ENCODE measurements around the gene PPP2R2B. TPM values are rescaled to one million over a fixed set of nuclear protein-coding genes. Genes with fewer than 3 reads are reported as not detected.
A peak's percentile ranks its signal among the peaks of the same experiment; 100 is the strongest.

Gene PPP2R2B
- total RNA-seq, 1 experiment from 2014 or later: not detected

DNA sequence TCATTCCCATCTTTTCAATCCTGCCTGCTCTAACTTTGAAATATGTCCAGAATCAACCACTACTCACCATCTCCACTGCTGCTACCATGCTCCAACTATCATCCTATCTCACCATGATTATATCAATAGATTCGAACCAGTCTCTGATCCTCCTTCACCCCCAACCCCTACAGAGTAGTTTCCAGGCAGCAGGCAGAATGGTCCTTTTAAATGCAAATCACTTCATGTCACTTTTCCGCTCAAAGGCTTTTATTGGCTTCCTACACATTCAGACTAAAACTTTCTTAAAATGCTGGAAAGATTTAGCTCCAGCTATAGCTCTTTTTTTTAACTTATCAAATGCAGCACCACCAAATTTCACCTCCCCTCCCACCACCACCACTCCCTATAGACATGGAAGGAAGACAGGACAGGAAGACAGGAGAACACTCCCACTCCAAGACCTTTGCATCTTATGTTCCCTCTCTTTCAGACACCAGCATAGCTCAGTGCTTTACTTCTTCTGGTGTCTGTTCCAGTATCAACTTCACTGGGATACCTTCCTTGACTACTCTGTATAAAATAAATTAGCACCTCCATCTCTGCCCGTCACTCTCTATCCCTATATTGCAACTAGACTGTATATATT, 9.9 kb upstream of the PPP2R2B start:
- DNase-seq (ENCODE audit: low read depth): no peak

DNA sequence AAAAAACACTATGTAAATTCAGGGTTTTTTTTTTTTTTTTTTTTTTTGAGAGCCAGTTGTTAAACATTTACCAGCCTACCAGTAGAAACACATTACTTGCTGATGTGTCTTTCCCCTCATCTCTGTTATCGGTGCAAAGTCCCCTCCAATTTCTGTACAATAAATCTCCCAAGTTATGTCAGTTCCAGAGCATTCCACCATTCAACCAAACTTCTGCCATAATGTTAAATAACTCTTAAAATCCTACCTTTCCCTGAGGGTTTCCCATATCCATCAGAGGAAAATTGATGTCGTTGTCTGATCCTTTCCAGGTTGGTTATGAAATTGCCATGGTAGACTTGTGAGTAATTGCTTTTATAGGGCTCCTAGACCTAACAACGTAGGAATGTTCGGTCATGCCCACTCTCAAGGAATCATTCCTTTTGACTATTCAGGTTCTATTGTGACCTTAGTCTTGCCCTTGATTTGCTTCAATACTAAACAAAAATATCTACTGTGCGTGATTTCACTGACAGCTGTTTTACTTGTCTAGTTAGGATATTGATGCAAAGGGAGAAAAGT, 5.6 kb upstream of the PPP2R2B start:
- no peak for DNase-seq (ENCODE audit: low read depth)

DNA sequence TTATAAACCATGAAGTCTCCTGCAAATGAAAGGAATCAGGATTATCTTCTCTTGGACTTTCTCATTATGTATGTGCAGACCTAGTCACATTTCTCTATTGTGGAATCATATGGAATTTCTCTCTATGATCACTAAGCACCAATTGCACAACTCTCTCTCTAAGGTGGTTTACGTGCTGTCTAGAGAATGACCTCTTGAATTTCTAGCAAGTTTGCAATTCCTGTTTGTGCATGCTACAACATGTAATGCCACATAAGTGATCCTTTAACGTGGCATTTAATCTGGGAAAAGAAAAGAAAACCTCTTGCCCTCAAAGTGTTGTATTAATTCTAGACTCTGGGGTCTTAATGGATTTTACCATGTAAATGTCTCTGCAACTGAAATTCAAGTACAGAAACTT, 5.0 kb upstream of the PPP2R2B start:
- DNase-seq (ENCODE audit: low read depth): no peak

DNA sequence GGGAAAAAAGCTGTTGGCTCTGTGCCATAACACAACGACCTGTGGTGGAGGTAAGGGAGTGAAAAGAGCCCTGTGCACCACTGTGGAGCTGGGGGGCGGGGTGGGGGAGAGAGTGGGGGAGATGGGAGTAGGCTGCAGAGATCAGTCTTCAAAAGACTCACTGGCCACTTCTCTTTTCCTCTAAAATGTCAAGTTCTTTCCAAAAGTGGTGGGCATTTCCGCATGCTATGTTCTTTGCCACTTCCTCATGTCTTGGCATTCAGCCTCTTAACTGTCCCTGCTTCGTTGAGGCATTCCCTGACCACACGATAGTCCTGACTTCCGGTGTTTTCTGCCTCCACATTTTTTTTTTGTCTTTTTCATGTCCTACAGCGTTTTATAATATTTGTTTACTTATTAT, 2.4 kb upstream of the PPP2R2B start:
- no peak for DNase-seq (ENCODE audit: low read depth)

DNA sequence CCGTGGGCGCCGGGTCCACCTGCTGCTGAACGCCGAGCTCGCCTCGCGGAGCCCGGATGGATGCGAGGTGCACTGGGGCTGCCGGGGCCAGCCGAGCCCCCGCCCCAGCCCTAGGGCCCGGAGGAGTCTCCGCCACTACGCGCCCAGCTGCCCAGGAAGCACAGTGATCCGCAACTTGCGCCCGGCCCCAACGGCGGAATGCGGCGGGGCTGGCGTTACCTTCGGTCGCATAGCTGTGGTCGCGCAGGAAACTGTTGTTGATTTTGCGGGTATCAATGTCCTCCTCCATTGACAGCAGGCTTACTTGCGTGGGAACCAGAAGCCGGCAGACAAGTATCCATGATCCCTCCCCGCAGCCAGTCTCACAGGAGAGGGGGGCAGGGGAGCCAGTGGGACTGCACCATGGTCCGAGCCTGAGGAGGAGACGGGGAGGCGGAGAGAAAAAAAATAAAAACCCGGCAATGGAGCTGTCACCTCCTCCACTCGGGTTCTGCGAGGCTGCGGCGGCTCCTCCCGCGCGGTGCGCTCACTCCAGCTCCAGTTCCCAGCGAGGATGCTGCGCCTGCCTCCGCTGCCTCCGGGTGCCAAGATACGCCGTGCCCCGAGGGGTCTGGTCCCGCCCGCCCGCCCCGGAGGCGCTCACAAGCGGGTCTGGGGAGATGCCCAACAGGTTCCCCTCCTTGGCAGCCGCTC, 628 bp downstream of the PPP2R2B start:
- DNase-seq (ENCODE audit: low read depth): no peak

DNA sequence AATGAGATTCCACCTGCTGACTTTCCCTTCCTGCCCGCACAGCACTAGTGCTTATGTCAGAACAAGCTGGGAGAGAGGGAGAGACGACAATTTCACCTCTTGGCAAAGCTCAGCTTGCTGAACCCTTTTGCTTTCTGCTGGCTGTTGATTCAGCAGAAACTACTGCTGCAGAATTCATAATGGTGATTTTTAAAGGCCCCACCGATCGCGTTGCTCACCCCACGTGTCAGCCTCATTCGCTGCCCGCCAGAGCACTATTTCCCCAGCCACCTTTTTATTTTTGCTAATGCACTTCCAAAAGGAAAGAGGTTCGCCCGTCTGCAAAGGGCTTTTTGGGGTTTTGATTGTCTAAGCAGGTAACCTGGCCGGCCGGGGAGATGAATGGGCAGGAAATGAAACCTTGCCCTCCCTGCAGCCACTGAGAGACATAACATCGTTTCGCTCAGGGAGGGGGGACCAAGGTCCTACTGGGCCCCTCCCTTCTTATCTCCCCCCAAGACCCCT, 1.3 kb downstream of the PPP2R2B start:
- no peak for DNase-seq (ENCODE audit: low read depth)

DNA sequence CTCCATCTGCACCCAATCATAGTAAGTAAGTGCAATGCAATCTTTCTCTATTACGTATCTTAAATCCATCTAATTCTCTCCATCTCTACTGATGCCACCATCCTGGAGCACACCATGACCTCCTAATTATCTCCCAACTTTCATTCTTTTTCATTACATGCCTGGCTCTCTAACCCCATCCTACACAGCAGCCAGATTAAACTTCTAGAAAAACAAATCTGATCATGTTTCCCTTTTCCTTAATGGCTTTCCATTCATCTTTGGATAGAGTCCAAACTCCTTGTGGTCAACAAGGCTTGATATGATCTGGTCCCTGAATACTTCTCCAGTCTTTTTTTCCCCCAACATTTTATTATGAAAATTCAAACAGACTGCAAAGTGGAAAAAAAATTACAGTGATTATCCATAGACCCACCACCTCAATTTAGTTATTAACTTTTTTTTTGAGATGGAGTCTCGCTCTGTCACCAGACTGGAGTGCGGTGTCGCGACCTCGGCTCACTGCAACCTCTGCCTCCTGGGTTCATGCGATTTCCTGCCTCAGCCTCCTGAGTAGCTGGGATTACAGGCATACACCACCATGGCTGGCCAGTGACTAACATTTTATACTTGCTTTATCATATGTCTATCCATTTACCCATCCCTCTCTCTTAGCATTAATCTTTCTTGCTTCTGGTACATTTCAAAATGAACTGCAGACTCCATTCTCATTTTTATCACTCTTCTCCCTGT, 5.2 kb downstream of the PPP2R2B start:
- no peak for DNase-seq (ENCODE audit: low read depth)

DNA sequence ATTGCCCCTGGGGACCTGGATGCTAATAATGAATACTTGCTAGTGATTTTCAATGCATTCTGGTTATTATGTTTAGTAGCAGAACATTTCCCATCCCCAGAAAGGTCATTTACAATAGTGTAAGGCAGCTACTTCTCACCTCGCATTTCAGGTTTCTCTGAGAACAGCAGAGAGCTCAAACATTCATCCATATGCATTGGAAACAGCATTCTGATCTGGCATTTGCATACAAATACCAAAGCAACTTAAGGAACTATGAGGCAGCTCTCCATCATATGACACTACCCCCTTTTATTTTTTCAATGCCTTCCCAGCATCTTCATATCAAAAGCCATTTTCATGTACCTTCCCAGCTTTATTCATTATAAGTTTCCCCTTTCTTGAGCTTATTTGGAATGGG, 6.4 kb downstream of the PPP2R2B start:
- no peak for DNase-seq (ENCODE audit: low read depth)

DNA sequence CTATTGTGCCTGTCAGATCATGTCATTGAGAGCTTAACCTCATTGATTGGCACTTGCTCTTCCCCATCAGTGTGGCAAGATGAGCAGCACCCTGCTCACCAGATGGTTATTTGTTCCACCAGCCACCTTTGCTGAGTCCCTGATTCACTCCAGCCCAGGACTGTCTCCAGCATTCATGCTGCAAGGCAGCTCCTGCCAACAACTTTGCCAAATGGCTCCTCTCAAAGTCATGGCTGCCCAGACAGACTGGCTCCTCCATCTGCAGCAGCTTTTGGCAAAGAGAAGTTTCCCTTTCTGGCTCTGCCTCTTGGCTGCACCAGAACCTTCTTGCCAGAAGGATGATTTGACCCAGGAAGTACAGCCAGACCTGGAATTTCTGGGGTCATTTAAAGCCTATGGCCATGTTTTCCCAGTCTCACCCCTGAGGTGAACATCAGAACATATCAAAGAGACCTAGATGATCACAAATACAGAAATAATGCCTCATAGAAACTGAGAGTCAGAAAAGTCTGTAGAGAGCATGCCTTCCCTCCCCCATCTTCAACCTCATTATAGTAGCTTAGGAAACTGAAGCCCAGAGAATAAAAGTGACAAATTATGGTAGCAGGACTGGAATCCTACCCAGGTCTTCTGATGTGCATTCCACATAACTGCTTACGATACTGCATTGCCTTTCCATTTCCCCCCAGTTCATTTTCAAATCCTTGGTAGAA, 10.4 kb downstream of the PPP2R2B start:
- no peak for DNase-seq (ENCODE audit: low read depth)

DNA sequence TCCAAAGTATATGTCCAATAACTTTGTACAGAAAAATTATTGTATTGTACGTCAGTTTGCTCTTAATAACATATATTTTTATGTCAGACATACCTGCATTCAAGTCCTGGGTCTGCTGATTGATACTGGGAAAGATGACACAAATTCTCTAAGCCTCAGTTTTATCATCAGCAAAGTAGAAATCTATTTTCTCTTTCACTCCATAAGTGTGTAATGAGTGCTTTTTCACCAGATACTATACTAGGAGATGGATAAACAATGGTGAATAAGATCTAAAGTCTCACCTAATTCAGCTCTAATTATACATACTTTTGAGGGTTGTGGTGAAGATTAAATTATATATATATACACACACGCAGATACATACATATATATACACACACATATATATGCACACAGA, 12.3 kb downstream of the PPP2R2B start:
- DNase-seq (ENCODE audit: low read depth): no peak

DNA sequence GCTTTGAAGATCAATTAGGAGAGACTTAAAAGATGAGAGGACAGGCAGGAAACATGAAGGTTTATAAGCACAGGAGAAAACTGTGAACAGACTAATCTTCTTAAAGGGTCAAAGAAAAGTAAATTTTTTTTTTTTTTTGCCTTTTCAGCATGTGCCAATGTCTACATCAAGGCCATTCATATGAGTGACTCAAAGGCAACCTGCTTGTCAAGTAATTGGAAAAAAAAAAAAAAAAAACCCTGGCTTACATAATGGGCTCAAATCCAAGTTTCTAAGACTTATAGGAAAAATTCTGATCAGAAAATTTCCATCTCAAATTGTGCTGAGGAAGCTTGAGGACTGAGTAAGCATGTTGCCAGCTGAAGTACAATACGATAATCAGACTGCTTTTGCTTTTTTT, 15.9 kb downstream of the PPP2R2B start:
- no peak for DNase-seq (ENCODE audit: low read depth)

DNA sequence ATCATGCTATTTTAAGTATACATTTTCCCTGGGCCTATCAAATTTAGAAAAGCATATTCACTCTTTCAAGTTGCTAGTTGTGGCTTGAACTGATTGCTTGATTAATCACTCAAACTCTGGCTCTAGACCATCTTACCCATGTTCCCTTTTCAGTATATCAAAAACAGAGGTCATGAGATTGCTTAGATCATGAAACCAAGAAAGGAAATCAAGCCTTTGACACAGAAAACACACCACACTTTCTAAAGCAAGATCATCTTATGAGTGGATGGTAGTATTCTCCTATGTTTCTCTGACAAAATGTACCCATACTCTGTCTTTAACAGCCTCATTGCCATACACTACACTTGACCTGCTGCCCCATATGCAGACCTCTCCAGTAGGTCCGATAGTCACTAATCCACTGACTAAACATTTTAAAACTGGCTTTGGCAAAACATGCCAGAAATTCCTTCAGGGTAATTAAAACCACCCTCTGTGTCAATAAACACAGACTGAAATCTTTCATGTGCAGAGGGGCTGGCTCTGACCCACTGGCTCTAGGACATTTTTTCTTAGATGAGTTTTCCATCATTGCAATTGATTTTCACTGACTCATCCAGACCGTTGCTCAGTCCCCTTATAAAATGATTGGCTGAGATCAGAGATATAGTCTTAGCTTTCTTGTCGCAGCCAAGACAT, 18.2 kb downstream of the PPP2R2B start:
- DNase-seq (ENCODE audit: low read depth): no peak

DNA sequence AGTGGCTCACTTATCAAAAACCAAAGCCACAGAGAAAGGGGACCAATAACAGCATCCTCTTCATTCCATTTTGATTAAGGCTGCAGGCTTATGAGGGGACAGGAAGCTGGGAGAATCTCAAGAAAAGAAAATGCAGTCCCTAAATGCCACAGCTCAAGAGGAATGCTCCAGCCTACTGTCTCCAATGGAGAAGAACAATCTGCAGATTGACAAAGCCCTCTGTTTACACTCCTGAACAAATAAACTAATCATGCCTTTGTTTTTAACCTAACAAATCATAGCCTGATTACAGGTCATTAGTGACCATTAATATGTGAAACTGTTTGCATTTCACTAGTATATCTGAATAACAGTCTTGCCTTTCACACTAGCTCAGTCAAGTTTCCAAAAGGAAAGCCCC, 26.5 kb downstream of the PPP2R2B start:
- DNase-seq (ENCODE audit: low read depth): no peak

DNA sequence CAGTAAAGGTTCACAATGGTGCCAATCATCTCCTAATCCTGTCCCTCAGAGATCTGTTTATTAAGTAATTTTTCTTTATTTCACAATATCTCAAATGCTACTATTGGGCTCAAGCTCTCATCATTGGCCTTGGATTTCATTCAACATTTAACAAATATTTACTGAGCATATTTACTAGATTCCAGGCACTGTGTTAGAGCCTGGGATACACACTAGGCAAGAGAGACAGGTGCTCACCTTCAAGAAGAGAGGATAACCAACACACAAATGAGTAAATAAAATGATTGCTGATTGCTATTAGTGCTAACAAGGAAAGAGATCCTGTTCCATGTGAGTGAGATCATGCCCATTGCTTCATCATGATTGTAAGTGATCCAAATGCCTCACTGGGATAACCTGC, 27.4 kb downstream of the PPP2R2B start:
- no peak for DNase-seq (ENCODE audit: low read depth)

DNA sequence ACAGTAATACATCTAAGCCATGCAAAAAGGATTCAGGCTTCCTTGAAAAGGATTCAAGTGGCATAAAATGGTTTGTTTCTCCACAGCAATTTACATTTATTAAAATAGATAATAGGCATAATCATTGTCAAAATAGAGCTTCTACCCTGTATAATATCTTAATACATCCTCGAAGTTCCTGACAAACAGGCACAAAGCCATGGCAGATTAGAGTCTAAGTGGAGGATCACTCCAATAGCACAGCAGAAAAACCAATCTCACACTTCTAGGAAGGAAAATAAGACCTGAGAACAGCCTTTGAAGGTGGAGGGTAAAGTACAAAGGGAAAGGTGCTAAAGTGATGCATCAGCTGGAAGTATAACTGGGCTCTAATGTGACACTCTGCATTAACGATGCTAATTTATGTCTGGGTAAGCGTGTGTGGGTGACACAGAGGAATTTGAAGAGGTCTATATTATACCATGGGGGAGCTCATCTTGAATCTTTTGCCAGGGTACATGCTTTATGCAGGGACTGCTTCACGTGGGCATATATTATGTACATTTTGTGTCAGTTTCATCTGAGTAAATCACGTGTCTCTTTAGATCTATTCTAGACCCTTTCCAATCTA, 28.8 kb downstream of the PPP2R2B start:
- DNase-seq (ENCODE audit: low read depth): no peak

DNA sequence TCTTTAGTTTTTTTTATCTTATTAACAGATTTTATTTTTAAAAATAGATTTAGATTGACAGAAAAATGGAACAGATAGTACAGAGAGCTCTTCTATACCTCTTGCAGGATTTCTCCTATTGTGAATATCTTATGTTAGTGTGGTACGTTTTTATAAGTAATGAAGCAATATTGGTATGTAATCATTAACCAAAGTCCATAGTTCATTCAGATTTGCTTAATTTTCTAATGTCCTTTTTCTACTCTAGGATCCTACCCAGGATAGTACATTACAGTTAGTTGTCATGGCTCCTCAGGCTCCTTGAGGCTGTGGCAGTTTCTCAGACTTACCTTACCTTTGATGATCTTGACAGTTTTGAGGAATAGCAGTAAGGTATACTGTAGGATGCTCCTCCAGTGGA, 30.4 kb downstream of the PPP2R2B start:
- DNase-seq (ENCODE audit: low read depth): no peak

DNA sequence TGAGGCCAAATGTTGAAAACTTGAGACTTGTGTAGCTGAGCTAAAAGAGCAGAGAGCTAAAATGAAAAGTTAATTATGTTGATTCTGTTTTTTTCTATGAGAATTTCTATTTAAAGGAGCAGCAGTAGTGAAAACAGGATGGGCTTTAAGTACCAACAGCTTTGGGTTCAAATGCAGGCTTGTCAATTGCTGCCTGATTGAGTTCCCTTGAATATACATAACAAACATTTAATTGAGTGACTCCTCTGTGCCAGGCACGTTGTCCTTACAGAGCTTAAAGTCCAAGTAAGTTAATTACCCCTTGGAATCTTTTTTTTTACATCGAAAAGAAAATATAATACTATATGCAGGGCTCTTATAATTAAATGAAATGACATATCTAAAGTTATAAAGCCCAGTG, 38.5 kb downstream of the PPP2R2B start:
- no peak for DNase-seq (ENCODE audit: low read depth)

DNA sequence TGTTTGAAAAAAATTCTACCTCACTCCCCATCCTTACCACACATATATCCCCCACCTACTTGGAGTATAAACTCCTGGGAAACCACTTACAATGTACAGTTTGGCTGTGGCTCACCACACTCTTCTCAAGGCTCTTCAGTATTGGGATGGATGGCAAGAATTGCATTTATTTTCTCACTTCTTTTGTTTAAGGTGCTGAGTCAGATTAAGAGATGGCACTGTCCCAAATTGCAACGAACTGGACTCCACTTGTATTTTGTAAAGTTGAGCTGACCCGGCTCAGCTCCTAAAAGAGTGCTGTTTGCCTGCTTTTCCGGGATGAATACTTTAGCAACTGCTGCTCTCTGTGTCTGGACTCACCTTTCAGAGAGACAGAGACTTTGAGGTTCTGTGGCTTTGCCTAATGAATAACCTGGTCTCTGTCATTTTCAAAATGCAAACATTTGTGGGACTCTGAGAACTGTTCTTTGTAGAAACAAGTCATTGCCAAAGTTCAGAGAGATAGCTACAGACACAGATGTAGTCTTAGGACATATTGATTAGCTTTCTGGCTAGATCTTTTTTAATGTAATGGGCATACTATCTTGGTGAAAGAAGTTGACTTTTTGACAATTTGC, 42.2 kb downstream of the PPP2R2B start:
- DNase-seq (ENCODE audit: low read depth): no peak

DNA sequence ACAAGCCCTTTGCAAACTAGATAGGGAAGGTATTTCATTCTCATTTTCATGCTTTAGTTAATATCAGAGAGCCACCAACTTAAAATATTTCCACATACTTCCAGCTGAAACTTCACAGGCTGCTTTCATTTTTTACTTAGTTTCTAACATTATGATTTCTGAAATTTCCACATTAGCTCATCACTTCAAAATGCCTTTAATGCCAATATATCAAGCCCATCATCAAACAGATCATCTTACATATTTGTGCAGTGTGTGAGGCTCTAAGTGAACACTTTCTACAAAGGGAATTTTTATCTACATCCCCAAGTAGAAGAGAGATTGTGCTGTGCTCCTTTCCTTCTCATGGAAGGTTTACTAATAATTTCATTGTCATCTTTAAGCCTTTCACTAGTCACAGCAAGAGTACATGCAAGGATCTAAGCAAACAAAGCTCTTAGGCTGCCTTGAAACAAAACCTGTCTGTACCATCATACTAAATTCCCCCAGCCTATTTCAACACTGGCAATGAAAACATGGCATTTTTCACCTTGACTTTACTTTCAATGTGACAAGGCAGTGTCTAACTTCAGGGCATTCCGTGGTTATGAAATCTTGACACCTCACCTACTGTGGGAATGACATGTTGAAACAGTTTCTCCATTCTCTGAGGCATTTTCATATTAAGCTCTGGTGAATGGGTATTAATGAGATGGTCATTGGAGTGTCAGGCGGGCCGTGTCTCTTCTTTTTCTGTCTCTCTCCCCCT, 45.4 kb downstream of the PPP2R2B start:
- DNase-seq (ENCODE audit: low read depth): no peak

DNA sequence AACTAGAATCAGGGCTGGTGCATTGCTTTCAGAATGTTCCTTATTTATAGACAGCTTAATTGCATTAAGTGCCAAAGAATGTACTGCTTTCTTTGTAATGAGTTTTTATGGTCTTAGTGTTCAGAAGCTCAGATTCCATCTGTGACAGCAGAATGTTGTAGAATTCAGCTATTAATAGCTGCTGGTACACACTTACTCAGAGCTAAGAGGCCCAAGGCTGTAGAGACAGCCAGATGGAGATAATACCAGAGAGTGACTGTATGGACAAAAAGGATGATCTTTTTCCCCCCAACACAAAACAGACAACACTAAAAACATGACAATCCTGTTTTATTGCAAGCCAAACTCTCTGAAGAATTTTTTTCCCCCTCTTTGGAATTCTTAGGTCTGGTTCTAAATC, 50.2 kb downstream of the PPP2R2B start:
- DNase-seq (ENCODE audit: low read depth): peak; percentile 5
